ENCODE data around the gene PXDN.

DNA sequence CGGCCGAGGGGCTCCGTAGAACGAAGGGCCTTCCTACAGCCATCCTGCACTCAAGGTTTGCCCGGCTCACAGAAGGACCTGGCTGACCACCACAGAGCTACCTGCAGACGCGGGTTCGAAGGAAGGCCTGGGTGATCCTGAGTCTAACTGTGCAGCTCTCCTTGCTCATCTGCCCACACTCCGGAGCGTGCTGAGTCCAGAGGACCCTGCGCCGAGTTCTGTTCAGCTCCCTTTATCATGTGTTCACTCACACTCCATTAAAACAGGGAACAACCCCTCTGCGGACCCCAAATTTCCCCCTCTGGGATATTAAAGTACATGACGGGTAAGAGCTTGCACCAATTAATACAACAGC is 138.3 kb downstream of the PXDN start:
- TF ChIP-seq, protein P1, sequence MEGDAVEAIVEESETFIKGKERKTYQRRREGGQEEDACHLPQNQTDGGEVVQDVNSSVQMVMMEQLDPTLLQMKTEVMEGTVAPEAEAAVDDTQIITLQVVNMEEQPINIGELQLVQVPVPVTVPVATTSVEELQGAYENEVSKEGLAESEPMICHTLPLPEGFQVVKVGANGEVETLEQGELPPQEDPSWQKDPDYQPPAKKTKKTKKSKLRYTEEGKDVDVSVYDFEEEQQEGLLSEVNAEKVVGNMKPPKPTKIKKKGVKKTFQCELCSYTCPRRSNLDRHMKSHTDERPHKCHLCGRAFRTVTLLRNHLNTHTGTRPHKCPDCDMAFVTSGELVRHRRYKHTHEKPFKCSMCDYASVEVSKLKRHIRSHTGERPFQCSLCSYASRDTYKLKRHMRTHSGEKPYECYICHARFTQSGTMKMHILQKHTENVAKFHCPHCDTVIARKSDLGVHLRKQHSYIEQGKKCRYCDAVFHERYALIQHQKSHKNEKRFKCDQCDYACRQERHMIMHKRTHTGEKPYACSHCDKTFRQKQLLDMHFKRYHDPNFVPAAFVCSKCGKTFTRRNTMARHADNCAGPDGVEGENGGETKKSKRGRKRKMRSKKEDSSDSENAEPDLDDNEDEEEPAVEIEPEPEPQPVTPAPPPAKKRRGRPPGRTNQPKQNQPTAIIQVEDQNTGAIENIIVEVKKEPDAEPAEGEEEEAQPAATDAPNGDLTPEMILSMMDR (conservative IDR thresholded peaks at IDR 0.05; ENCODE audit: low read depth, low read length), result no peak
- TF ChIP-seq FOS (IDR thresholded peaks at IDR 0.05; ENCODE audit: low read depth, low read length), result no peak
- TF ChIP-seq NFE2L2 (IDR thresholded peaks at IDR 0.05; ENCODE audit: low read depth, low read length), result no peak
- TF ChIP-seq POLR2A (IDR thresholded peaks at IDR 0.05; ENCODE audit: low read depth, low read length), result no peak
- no peak for TF ChIP-seq MAZ (IDR thresholded peaks at IDR 0.05; ENCODE audit: borderline replicate concordance, low read depth, low read length)
- no peak for TF ChIP-seq MXI1 (IDR thresholded peaks at IDR 0.05; ENCODE audit: borderline replicate concordance, low read depth, low read length)
- no peak for TF ChIP-seq CEBPB (IDR thresholded peaks at IDR 0.05; ENCODE audit: low read depth, low read length)
- TF ChIP-seq SMC3 (IDR thresholded peaks at IDR 0.05; ENCODE audit: low read depth, low read length), result no peak
- no peak for TF ChIP-seq MAFK (IDR thresholded peaks at IDR 0.05; ENCODE audit: low read depth, low read length)
- TF ChIP-seq, protein P2, sequence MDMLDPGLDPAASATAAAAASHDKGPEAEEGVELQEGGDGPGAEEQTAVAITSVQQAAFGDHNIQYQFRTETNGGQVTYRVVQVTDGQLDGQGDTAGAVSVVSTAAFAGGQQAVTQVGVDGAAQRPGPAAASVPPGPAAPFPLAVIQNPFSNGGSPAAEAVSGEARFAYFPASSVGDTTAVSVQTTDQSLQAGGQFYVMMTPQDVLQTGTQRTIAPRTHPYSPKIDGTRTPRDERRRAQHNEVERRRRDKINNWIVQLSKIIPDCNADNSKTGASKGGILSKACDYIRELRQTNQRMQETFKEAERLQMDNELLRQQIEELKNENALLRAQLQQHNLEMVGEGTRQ (IDR thresholded peaks at IDR 0.05; ENCODE audit: low read depth, low read length), result no peak
- no peak for TF ChIP-seq RAD21 (IDR thresholded peaks at IDR 0.05; ENCODE audit: low read length)
- TF ChIP-seq RCOR1 (IDR thresholded peaks at IDR 0.05; ENCODE audit: insufficient replicate concordance, low read length), result no peak
- no peak for TF ChIP-seq BHLHE40 (IDR thresholded peaks at IDR 0.05; ENCODE audit: low read depth, low read length)
- no peak for TF ChIP-seq RFX5 (IDR thresholded peaks at IDR 0.05; ENCODE audit: low read depth, low read length)
